HepG2 (cell line): Measurements from ENCODE around the gene NOTUM. TPM values are rescaled to one million over a fixed set of nuclear protein-coding genes. Genes with fewer than 3 reads are reported as not detected.

ENCODE experiments used
- ATAC-seq: fragments of 200-7000 bp; cut with Tn5 transposase; 3 replicates; pipeline ENCODE4 v1.9.1; 2020; ENCODE audit warnings: mild to moderate bottlenecking, moderate library complexity
- BruUV-seq: library from RNA; stranded (reverse); fragments of 400-500 nt; replicated peaks from 2 replicates; lab custom pipeline; 2021; lab: Mats Ljungman, UMichigan
- CTCF ChIA-PET: fragments of 300-600 bp; formaldehyde crosslinking; extraction: SDS; loops from one replicate; lab custom pipeline; 2021; ENCODE audit warnings: low total read pairs, inconsistent platforms, low intra/inter-chr PET ratio; lab: Yijun Ruan, JAX
- POLR2A ChIA-PET: fragments of 350-600 bp; sonication (Branson Sonifier 250); formaldehyde crosslinking; loops from one replicate; lab custom pipeline; 2020; ENCODE audit warnings: antibody characterized with exemption, inconsistent platforms; lab: Yijun Ruan, JAX
- DNase-seq: peaks from one replicate; pipeline ENCODE4 v3.0.0-alpha.2; 2015; ENCODE audit warnings: low spot score
- FAIRE-seq: peaks from 3 replicates; lab custom pipeline; 2011; peaks lifted over from hg19 to GRCh38; lab: Jason Lieb, UNC
- H2AFZ ChIP-seq: one replicate; pipeline ENCODE4 v1.6.1; 2011; ENCODE audit warnings: low read length, inconsistent platforms
- H3K27ac ChIP-seq: fragments of 300-600 bp; 3 replicates; pipeline ENCODE4 v1.8.0; 2011; ENCODE audit warnings: mixed run types, mild to moderate bottlenecking, mixed read lengths, low read length, inconsistent platforms; ENCODE audit not compliant: insufficient read depth; ENCODE audit errors: extremely low read length
- H3K27me3 ChIP-seq, 2 experiments: fragments of 200-600 bp in 1 of 2; 2 replicates in 1 of 2; 3 replicates in 1 of 2; pipeline versions ENCODE4 v1.6.0 to v1.8.0; 2011; ENCODE audit warnings: low read length in 2 of 2, mild to moderate bottlenecking in 2 of 2, moderate library complexity in 2 of 2, inconsistent platforms in 1 of 2; ENCODE audit not compliant: insufficient read depth in 2 of 2, control insufficient read depth in 1 of 2
- H3K36me3 ChIP-seq, 2 experiments: fragments of 200-600 bp in 1 of 2; replicated peaks in 1 of 2; 2 replicates in 1 of 2; 3 replicates in 1 of 2; pipeline versions ENCODE4 v1.5.1 to v1.8.0; 2011; ENCODE audit warnings: low read length in 2 of 2, inconsistent platforms in 1 of 2; ENCODE audit not compliant: insufficient read depth in 2 of 2, control insufficient read depth in 1 of 2
- H3K4me1 ChIP-seq: 2 replicates; pipeline ENCODE4 v1.5.1; 2012; ENCODE audit warnings: low read length, inconsistent platforms; ENCODE audit not compliant: insufficient read depth
- H3K4me2 ChIP-seq: 2 replicates; pipeline ENCODE4 v1.6.0; 2011; ENCODE audit warnings: low read depth, low read length, inconsistent platforms
- H3K4me3 ChIP-seq, 3 experiments: fragments of 200-600 bp in 1 of 3; sonication (generic), shearing (Covaris generic) in 1 of 3; replicated peaks in 1 of 3; 2 replicates each; pipeline ENCODE4 v1.5.1; 2011 to 2016; ENCODE audit warnings: low read length in 3 of 3, inconsistent platforms in 2 of 3, low read depth in 2 of 3, mild to moderate bottlenecking in 2 of 3, control low read depth in 1 of 3, mixed read lengths in 1 of 3; ENCODE audit not compliant: insufficient read depth in 1 of 3
- H3K79me2 ChIP-seq: one replicate; pipeline ENCODE4 v1.6.1; 2011; ENCODE audit warnings: low read length, inconsistent platforms; ENCODE audit not compliant: insufficient read depth
- H3K9ac ChIP-seq: 2 replicates; pipeline ENCODE4 v1.6.0; 2011; ENCODE audit warnings: mild to moderate bottlenecking, low read depth, low read length, inconsistent platforms; ENCODE audit not compliant: insufficient read depth
- H3K9me3 ChIP-seq: 2 replicates; pipeline ENCODE4 v1.5.1; 2012; ENCODE audit warnings: mild to moderate bottlenecking, low read length
- H4K20me1 ChIP-seq: 2 replicates; pipeline ENCODE4 v1.6.0; 2011; ENCODE audit warnings: inconsistent platforms, mild to moderate bottlenecking, low read length, moderate library complexity; ENCODE audit not compliant: insufficient read depth
- ATF7-NPFF ChIP-seq: sonication (generic); formaldehyde crosslinking; IDR thresholded peaks from 2 replicates; pipeline ENCODE4 v1.8.1; 2023; ENCODE audit warnings: mild to moderate bottlenecking, low read depth, missing genetic modification reagents, moderate library complexity
- EED ChIP-seq: sonication (generic); formaldehyde crosslinking; IDR thresholded peaks from 2 replicates; pipeline ENCODE4 v1.5.0; 2020; ENCODE audit warnings: mild to moderate bottlenecking, missing genetic modification reagents
- NRL ChIP-seq: sonication (generic); formaldehyde crosslinking; IDR thresholded peaks from 2 replicates; pipeline ENCODE4 v1.5.0; 2020; ENCODE audit warnings: missing genetic modification reagents, mild to moderate bottlenecking, moderate library complexity, borderline replicate concordance
- POLR2A ChIP-seq, 2 experiments: IDR thresholded peaks; 2 replicates each; pipeline ENCODE4 v1.6.1; 2011; ENCODE audit warnings: low read depth in 2 of 2, low read length in 2 of 2, mild to moderate bottlenecking in 1 of 2, moderate library complexity in 1 of 2; ENCODE audit not compliant: insufficient read depth in 1 of 2
- RBFOX2 ChIP-seq: fragments of 200-400 bp; formaldehyde crosslinking; IDR thresholded peaks from 2 replicates; pipeline ENCODE4 v1.6.1; 2017; ENCODE audit warnings: low read depth, mild to moderate bottlenecking, low read length
- RBM39 ChIP-seq: fragments of 200-400 bp; formaldehyde crosslinking; IDR thresholded peaks from one replicate; pipeline ENCODE4 v1.6.1; 2018; ENCODE audit warnings: antibody characterized with exemption, mild to moderate bottlenecking, low read depth, low read length; ENCODE audit not compliant: poor library complexity, severe bottlenecking
- SP5 ChIP-seq: IDR thresholded peaks from 2 replicates; pipeline ENCODE4 v1.6.1; 2016; ENCODE audit warnings: low read depth, borderline replicate concordance
- SRSF1 ChIP-seq: fragments of 200-400 bp; formaldehyde crosslinking; optimal IDR thresholded peaks from 2 replicates; pipeline ENCODE3; 2017; ENCODE audit warnings: mild to moderate bottlenecking, low read depth, low read length, moderate library complexity
- ZBTB33 ChIP-seq: sonication (generic); formaldehyde crosslinking; IDR thresholded peaks from 2 replicates; pipeline ENCODE4 v1.4.0; 2020; ENCODE audit warnings: missing genetic modification reagents
- ZNF674 ChIP-seq: sonication (generic); formaldehyde crosslinking; IDR thresholded peaks from 2 replicates; pipeline ENCODE4 v1.5.0; 2020; ENCODE audit warnings: low read depth, mild to moderate bottlenecking, missing genetic modification reagents
- ZNF772 ChIP-seq: sonication (generic); formaldehyde crosslinking; IDR thresholded peaks from 2 replicates; pipeline ENCODE4 v1.5.0; 2020; ENCODE audit warnings: mild to moderate bottlenecking, missing genetic modification reagents
- WGBS: methylation state at CpG from one replicate; pipeline ENCODE4 v1.1.6; 2017; ENCODE audit warnings: low lambda C conversion rate; 5-methylcytosine and 5-hydroxymethylcytosine counted together
- in situ Hi-C: cut with HindIII; loops from 2 replicates; pipeline ENCODE4 v1.10.0; 2017; ENCODE audit warnings: low pct_unique_long_range_greater_than_20kb; ENCODE audit not compliant: extremely low pct_ligation_motif_present
- intact Hi-C: fragments of 100-400 bp; cut with micrococcal nuclease; formaldehyde crosslinking; loops from one replicate; pipeline ENCODE4 v1.10.0; 2022; ENCODE audit not compliant: unreplicated experiment
- polyA plus RNA-seq, 8 experiments: library from polyadenylated mRNA; depleted of rRNA in 3 of 8; stranded (reverse) in 7 of 8; unstranded in 1 of 8; fragments of >200 nt; fragmentation: Illumina TruSeq in 4 of 8; extraction: Trizol in 4 of 8; gene quantifications; 2 replicates each; pipeline versions ENCODE4 v1.2.1 to v1.2.3, GENCODE V29; 2011 to 2016; ENCODE audit warnings: low read depth in 4 of 8, missing spikeins in 1 of 8, mixed read lengths in 1 of 8; ENCODE audit not compliant: insufficient read depth in 1 of 8
- total RNA-seq, 5 experiments: library from RNA; depleted of rRNA; stranded (reverse); fragments of >200 nt; fragmentation: Illumina TruSeq; extraction: Trizol; gene quantifications; 2 replicates each; pipeline ENCODE4 v1.2.3, GENCODE V29; 2016; ENCODE audit warnings: low read depth in 1 of 5

NOTUM gene
- total and polyA plus RNA-seq, 2 of the 13 experiments (the other 11 are each of a cell fraction or from before 2014, with no cell fraction given), result 150 to 160 TPM

- WGBS, result 100% methylated on average over 10 of the region's 12 CpGs
- CTCF ChIA-PET, result no interaction called here
- intact Hi-C loops, result no loop called here
Observed at GRCh38 chr17:81915331-81915730, 45.7 kb downstream of the NOTUM start.

GRCh38 chr17:81914103-81914850, 46.7 kb downstream of the NOTUM start:
- 97% methylated on average over 28 of the region's 36 CpGs for WGBS
- Histone ChIP-seq H3K4me2 (no peak overlapping the region), H3K36me3 (peaks cover 27 to 48% of the 10 kb centered on the region in 2 experiments), H3K27ac (no peak overlapping the region), H4K20me1 (peaks cover 3% of the 10 kb centered on the region; the same call in 1 of the 2 replicates), H3K9ac (no peak overlapping the region), H3K4me3 (no peak overlapping the region), H3K79me2 (peaks cover 34% of the 10 kb centered on the region), H3K27me3 (no peaks in the 10 kb centered on the region; a peak in 1 of 5 replicates), H2AFZ (no peak overlapping the region), H3K9me3 (no peaks in the 10 kb centered on the region), H3K4me1 (peaks cover 44% of the 10 kb centered on the region)
- in situ Hi-C loops, result no loop called here
- CTCF ChIA-PET, result no interaction called here
- TF ChIP-seq SP5 (no peak), ATF7-NPFF (CRISPR knock-in tag) (no peak), ZBTB33 (CRISPR knock-in tag) (no peak), SRSF1 (no peak), ZNF772 (CRISPR knock-in tag) (no peak), NRL (CRISPR knock-in tag) (0 out of 2 replicates have a peak, but pooled peaks have one; percentile 14), RBFOX2 (0 out of 2 replicates have a peak, but pooled peaks have one; percentile 20), ZNF674 (CRISPR knock-in tag) (no peak)
- BruUV-seq, result no TSS peak
- ATAC-seq (no peak), FAIRE-seq (no peak), DNase-seq (no peak)
- POLR2A ChIA-PET, result interaction anchor here (1.4 kb wide), 1 partner anchor 9 kb away, joined by 3 read pairs; no protein-coding TSS in a partner anchor
- intact Hi-C loops, result loop anchor here (5.0 kb wide), 1 partner anchor 42 kb away; the partner anchor contains the start of gene ARHGDIA

More at GRCh38 chr17:81915331-81915730, 45.7 kb downstream of the NOTUM start:
- no peaks in the 10 kb centered on the region; a peak in 1 of 5 replicates for H3K27me3 ChIP-seq
- POLR2A ChIA-PET, result interaction anchor here (2.7 to 2.8 kb wide), 2 partner anchors 12 to 38 kb away, joined by 9 to 49 read pairs; partner anchors contain the start of gene MAFG
- H3K36me3 ChIP-seq, result peaks cover 30 to 54% of the 10 kb centered on the region in 2 experiments
- no peak overlapping the region for H3K27ac ChIP-seq
- H3K4me1 ChIP-seq, result peaks cover 34% of the 10 kb centered on the region
- H3K79me2 ChIP-seq, result peaks cover 32% of the 10 kb centered on the region
- H3K4me3 ChIP-seq, result no peak overlapping the region
- no peaks in the 10 kb centered on the region for H3K9me3 ChIP-seq
- no peak overlapping the region for H2AFZ ChIP-seq
- H3K4me2 ChIP-seq, result no peak overlapping the region
- ATAC-seq, result no peak
- no peak for TF ChIP-seq EED (CRISPR knock-in tag)
- TF ChIP-seq POLR2A (IDR thresholded peaks at IDR 0.05; ENCODE audit: insufficient read depth in 1 of 2, low read depth in 2 of 2, low read length in 2 of 2), result peak in 1 of 2 experiments; percentile 8; a peak in 1 of 4 replicates
- TF ChIP-seq RBM39, result peak; percentile 23
- no peak for FAIRE-seq
- BruUV-seq, result no TSS peak
- in situ Hi-C loops, result no loop called here
- no peaks in the 10 kb centered on the region; the same call in 1 of the 2 replicates for H4K20me1 ChIP-seq
- H3K9ac ChIP-seq, result no peak overlapping the region
- no peak for DNase-seq
